ENCODE measurements around the gene TRAPPC1.

Gene TRAPPC1

DNA sequence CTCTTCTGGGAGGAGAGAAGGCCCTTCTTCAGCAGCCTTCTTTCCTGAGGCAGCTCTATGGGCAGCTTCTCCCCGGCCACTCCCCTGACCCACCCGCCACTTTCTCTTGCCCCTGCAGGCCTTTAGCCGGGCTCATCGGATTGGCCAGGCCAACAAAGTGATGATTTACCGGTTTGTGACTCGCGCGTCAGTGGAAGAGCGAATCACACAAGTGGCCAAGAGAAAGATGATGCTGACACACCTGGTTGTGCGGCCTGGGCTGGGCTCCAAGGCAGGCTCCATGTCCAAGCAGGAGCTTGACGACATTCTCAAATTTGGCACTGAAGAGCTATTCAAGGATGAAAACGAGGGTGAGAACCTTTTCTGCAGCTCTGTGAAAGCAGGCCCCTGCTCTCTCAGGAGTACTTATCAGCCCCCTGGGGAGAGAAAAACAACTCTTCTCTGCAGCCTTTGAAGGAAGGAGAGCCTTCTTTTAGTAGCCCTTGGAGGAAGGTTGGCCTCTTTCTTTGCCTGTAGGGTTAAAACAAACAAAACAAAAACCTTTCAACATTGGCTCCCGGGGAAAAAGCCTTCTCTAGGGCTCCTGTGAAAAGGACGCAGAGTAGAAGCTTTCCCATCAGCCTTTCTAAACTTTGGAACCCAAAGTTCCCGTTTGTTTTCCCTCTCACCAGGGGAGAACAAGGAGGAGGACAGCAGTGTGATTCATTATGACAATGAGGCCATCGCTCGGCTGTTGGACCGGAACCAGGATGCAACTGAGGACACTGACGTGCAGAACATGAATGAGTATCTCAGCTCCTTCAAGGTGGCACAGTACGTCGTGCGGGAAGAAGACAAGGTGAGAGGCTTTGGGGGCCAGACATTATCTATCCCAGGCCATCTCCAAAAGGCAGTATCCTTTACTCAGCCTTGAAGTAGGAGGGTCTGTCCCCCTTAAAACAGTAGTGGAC lies 28.3 kb downstream of the TRAPPC1 start:
- no peak for DNase-seq (ENCODE audit: low spot score)

DNA sequence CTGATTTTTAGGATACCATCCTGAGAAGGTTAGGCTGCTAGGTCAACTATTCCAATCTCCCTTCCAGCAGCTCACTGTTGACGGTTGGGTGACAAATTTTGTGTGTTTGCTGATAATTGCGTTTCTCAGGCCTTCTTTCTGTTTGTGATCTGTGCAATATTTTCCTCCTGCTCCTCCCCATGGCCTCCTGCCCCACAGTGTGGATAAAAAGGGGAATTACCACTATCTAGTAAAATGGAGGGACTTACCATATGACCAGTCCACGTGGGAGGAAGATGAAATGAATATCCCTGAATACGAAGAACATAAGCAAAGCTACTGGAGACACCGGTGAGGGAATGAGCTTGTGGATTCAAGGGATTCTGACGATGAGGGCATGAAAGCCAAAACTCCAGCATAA lies 34.0 kb downstream of the TRAPPC1 start:
- no peak for DNase-seq (ENCODE audit: low spot score)

DNA sequence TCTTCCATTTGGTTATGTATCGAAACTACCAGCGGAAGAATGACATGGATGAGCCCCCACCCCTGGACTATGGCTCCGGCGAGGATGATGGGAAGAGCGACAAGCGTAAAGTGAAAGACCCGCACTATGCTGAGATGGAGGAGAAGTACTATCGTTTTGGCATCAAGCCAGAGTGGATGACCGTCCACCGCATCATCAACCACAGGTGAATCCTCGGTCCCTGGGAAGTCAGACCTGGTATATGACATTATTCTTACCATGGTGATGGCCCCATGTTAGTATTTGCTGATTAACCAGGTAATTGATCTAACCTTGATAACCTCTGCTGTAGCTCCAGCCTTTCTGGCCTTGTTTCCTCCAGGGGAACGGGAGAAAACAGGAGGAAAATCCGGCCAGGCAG lies 34.7 kb downstream of the TRAPPC1 start:
- DNase-seq (ENCODE audit: low spot score), result no peak

DNA sequence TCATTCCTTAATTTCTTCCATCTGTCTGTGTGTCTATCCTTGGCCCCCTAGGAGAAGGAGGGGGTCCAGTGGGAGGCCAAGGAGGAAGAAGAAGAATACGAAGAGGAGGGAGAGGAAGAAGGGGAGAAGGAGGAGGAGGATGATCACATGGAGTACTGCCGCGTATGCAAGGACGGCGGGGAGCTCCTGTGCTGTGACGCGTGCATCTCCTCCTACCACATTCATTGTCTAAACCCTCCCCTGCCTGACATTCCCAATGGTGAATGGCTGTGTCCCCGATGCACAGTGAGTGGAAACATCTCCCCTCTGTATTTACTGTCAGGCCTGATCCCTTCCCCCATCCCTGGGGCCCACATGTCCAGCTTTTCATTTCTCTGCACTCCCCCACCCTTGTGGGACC lies 36.9 kb downstream of the TRAPPC1 start:
- DNase-seq (ENCODE audit: low spot score), result no peak

DNA sequence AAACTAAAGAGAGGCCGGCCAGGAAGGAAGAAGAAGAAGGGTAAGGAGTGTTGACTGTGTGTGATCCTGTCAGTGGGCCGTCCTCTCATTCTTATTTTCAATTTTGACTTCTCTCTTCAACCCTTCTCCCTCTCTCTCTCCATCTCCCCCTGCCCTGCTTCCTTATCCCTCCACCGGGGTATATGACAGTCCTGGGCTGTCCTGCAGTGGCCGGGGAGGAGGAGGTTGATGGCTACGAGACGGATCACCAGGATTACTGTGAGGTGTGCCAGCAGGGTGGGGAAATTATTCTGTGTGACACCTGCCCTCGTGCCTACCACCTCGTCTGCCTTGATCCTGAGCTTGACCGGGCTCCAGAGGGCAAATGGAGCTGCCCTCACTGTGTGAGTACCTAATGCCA lies 37.5 kb downstream of the TRAPPC1 start:
- DNase-seq (ENCODE audit: low spot score), result no peak

DNA sequence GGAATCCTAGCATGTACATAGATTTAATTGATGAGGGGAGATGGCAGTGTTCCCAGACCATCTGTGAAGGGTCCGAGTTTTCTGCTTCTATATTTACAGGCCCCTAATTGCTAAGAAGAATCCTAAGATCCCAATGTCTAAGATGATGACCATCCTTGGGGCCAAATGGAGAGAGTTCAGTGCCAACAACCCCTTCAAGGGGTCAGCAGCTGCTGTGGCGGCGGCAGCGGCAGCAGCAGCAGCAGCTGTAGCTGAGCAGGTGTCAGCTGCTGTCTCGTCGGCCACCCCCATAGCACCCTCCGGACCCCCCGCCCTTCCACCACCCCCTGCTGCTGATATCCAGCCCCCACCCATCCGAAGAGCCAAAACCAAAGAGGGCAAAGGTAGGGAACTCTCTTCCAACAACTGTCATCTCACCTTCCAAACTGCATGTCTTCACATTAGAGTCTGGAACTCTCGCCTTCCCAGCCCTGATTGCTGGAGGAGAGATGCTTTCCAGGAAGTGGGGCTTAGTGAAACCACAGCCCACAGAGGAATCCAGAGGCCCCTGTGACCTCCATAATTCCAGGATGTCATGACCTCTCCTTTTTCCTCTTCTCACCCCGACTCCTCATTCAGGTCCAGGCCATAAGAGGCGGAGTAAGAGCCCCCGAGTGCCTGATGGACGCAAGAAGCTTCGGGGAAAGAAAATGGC lies 38.4 kb downstream of the TRAPPC1 start:
- DNase-seq (ENCODE audit: low spot score), result no peak

DNA sequence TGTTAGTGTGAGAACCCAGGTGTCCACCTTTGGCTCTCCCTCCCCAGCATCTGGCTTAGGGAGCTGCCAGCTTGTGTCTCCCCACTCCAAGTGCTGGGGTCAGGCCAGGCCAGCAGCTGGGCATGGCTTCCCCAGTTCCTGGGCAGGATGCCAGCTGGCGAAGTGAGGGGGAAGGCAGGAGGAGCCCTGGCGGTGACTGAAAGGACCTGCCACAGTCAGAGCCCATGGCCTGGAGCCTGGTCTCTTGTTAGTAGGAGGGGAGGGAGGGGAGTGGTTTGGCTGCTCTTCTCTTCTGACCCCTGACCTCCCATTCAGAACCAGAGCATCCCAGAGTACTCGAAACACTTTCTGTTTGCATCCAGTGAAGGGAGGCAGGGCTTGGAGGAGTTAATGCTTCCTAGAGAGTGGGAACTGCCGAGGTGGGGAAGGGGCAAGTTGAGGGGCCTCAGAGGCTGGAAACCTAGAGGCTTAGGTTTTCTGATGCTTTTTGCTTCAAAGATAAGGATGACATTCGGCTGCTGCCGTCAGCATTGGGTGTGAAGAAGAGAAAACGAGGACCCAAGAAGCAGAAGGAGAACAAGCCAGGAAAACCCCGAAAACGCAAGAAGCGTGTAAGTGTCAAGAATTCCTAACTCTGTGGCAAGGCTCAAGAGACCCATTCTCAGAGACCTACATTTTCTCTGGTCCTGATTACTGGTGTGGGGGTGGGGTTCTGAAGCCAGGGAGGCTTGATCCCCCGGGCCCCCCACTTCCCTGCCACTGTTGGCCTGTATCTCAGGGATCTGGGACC lies 42.4 kb downstream of the TRAPPC1 start:
- DNase-seq (ENCODE audit: low spot score), result peak; percentile 78

DNA sequence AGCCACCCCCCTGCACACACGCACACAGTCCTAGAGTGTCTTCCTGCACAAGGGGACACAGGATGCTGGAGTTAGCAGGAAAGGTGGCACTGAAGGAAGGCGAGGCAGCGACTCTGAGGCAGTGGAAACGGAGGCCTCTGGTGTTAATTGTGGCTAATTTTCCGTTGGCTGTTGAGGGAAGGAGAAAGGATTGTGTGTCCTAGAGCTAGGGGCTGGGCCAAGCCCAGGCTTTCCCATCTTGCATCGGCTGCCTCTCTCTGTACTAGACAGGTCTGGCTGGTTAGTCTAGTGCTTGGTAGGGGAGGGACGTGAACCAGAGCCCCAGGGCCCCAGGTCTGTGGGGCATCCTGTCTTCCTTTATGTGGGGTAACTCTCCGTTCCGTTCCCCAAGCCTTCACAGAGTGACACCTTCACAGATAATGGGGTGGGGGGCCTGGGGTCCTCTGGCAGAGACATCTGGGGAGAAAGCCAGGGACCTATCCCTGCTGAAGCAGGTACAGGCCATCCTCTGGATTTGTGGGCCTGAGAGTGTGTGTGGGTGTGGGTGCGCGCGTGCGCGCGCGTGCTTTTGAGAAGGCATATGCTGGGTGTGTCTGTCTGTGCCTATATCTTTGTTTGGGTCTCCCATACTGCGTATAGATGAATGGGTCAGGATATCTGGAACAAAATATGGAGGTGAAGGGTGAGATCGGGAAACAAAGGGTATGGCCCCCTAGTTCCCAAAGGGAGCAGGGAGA lies 43.4 kb downstream of the TRAPPC1 start, which contains the start of gene CHD3:
CHD3 (plus strand) TSS at position 606 of the 737 bp plus-strand sequence. CDS start 212 bp downstream, outside the sequence.
- peak; percentile 9 for DNase-seq (ENCODE audit: low spot score)

DNA sequence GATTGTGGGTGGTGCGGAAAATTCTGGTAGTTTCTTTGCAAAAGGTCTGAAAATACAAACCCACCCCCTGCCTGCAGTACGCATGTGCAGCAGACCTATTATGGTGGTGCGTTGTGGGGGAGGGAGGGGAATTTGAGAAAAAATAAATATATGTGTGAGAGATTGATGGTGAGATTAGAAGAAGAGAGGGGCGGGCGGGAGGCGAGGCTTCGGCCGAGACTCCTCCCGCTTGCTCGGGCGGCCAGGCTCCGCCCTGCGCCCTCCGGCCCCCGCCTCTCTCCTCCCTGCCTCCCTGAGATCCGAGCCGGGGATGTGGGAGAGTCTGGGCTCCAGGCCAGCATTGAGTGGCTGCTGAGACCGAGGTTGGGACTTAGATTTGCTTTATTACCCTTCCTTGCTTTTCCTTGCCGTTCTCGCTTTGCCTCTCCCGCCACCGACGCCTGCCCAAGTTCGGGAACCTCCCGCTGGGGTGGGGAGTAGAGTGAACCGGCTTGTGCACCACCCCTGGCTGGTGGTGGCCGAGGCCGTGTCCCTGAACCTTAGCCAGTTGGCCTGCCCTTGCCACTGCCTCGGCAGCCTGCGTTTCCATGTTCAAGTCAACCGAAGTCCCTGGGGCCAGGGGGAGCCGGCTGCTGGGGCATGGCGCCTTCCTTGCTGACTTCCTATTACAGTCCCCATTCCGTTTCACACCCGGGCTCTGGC lies 44.1 kb downstream of the TRAPPC1 start:
- DNase-seq (ENCODE audit: low spot score), result peak; percentile 93

DNA sequence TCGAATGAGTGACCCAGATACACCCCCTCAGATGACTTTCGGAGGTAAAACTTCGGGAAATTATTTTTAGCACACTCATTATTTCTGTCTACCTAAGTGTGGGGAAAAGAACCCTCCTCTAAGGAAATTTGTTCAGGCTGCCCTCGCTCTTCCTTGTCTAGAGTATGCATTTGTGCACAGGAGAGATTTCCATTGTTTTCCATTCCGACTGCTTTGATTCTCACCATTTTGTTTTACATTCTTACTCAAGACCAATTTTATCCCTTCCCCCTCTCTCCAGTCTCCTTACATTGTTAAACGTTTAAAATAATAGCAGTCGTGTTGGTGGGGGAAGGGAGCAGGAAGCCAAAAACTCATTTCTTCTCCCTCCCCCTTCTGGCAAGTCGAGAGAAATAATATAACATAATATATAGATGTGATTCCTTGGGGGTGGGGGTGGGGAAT lies 44.7 kb downstream of the TRAPPC1 start:
- no peak for DNase-seq (ENCODE audit: low spot score)

DNA sequence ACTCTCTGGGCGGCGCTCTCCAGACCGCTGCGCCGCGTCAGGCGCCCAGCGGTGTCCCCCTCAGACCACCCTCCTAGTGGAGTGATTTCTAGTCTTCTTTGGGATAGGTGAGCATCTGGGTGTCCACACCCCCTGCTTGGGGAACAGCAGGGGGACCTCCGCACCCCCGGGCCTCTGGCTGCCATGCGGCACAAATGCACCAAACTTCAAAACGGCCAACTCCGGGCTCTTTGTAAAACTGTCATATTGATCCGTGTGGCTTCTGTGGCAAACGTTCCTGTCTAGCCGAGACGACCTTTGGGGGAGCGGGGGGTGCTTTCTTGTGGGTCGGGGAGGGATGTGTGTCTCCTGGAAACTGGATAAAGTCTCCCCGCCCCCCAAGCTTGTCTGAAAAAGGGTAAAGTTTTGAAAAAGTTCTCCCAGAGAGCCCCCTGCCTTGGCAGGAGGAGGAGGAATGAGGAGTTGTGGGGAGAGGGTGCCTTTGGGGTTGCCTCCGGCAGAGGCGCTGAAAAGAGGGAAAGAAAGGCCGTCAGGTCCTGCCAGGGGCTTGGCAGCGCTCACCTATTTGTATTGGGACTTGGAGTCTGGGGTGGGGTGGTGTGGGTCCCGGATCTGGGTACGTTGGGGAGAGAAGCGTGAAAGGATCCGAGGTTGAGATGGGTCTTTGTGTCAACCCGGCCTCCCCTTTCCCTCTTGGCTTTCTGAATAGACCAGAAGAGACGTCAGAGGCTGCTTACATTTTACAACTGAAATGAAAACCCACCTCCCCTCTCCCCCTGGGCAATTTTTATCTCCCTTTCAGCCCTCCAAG lies 45.3 kb downstream of the TRAPPC1 start:
- DNase-seq (ENCODE audit: low spot score), result no peak

DNA sequence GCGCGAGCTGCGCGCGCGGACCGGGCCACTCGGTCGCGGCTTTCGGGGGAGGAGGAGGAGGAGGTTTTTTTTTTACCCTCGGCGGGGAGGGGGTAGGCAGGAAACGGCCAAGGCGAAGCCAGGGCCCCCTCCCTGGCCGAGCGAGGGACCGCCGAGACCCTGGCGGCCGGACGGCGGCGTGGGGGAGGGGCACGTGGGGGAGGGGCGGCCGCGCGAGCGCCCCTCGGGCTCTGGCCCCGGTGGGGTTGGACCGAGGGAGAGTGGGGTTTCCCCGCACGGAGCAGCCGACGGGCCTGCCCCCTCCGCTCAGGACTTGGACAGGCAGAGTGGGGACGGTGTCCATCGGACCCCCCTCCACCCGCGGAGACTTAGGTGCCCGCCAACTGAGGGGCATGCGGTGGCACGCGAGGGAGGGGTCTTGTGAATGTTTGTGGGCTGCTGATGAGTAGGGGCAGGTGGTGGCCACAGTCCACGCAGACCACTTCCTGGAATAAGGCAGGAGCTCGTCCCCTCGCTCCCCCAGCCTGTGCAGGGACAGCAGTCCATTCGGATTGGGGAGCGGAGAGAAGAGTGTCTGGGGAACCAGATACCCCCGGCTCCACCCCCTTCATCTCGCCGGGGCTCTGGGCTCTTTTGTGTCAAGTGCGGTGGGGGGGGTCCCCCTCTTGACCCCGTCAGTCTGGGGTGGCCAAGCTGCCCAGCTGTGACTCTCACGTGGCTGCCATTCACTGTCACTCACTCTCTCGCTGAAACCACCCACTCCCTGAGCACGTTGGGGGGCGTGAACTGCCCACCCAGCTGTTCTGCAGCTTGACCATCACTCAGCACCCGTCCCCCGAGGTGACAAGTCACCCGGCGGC lies 46.1 kb downstream of the TRAPPC1 start:
- DNase-seq (ENCODE audit: low spot score), result peak; percentile 18

DNA sequence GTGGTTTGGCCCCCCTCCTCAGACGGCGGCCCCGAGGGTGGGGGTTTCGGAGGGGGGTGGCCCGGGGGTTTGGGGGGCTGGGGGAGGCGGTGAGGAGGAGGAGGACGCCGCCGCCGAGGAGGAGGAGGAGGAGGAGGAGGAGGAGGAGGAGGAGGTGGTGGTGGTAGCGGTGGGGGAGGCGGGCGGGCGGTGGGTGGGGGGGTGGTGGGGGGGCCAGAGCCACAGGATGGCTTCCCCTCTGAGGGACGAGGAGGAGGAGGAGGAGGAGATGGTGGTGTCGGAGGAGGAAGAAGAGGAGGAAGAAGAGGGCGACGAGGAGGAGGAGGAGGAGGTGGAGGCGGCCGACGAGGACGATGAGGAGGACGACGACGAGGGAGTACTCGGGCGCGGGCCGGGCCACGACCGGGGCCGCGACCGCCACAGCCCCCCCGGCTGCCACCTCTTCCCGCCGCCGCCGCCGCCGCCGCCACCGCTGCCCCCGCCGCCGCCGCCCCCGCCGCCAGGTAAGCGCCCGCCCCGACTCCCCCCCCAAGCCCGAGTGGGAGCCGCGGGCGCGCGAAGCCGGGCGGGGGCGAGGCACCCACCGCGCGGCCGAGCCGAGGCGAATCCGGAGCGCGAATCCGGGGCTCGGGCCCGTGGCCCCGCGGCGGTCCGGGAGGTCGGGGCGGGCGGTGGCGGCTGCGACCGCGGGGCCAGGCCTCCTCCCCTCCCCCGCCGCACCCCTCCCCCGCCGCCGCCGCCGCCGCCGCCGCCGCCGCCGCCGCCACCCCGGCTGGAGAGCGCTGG lies 47.0 kb downstream of the TRAPPC1 start:
- DNase-seq (ENCODE audit: low spot score), result peak; percentile 18

DNA sequence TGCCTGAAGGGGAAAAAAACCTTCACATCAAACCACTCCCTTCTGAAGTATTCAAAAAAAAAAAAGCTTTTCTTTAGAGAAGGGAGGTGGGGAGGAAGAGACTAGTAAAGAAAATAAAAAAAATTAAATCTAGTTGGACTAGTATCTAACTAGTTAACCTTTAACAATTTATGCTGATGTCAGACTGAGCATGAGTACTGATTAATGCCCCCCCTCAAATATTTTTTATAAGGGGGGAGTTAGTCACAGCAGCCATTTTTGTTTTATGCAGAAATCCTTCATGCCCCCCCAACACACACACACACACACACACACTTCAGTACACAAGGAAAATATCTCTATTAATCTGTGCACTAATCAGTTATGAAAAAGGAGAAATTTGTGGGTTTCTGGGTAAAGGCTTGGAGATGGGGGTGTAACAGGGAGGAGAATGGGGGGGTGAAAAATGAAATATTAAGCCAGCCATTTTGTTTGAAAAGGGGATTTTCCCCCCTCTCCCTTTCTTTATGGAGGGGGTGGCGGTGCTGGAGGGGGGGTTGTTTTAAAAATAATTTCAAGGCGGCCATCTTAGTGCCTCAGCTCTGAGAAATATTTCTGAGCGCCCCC lies 47.9 kb downstream of the TRAPPC1 start:
- DNase-seq (ENCODE audit: low spot score), result peak; percentile 59

DNA sequence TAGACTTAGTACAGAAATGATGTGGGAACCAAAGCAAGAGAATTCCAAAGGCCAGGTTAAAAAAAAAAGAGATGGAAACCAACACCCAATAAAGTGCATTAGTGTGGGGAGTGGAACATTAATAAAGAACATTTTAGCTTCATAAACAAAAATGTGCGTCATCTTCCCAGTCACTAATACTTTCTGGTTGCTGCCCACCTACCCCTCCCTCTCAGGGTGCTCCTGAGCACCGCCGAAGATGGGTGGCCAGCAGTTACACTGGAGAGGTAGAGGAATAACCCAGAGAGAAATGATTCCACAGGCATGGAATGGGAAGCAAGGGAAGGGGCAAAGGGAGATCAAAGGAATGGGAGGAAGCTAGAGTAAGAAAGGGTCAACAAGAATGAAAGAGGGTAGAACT lies 49.1 kb downstream of the TRAPPC1 start:
- DNase-seq (ENCODE audit: low spot score), result no peak

DNA sequence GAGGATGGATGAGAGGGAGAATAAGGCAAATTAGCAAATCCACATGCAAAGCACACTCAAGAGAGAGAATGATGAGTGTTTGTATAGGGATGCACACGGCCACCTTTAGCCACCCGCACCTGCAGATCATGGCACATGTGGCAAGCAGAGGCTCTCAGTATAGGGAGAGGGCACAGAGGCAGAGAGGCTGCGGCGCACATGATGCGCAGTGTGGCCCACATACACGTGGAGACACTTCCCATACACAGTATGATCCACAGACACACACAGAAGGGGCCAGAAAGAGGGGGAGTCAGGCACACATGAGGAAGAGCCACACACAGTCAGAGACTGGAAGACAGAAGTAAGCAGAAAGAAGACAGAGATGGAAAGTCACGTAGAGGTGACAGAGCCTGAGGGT lies 49.7 kb downstream of the TRAPPC1 start:
- no peak for DNase-seq (ENCODE audit: low spot score)

DNA sequence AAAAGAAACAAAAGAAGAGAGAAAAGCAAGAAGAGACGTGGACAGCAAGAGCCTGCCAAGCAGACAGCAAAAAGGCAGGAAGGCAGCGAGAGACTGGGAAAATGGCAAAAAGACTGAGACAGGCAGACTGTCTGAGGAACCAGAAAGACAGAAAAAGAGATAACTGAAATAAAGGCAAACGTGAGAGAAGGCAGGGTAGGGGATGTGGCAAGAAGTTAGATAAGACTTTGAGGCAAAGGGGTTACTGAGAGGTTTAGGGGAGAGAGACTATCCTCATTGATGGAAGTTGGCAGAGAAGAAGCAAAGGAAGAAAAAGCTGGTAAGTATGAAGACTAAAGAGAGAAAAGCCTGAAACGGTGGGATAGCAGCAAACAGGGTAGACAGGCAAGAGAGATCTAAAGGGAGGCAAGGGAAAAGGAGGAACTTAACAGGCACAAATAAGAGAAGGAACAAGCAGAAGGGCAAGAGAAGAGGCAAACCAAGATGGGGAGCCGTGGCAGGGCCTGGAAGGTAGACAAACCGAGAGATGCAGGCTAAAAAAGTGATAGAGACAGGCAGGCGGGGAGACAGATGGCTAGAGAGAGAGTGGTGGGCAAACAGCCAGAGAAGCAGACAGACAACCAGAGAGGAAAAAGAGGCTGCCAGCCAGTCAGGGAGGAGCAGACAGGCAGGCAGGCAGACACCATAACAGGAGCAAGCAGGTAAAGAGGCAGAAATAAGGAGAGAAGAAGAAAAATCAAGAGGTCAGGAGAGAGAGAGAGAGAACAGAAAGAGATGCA lies 50.3 kb downstream of the TRAPPC1 start:
- DNase-seq (ENCODE audit: low spot score), result no peak

Data from LoVo (cell line).